Islet of Langerhans (tissue), 1 donor: ENCODE results near the gene LYL1.
"Not testable (repeated sequence)": the region's sequence is repeated elsewhere in the genome, so short reads cannot be mapped to it uniquely, and the experiment has no call there.

ENCODE experiments used
- FAIRE-seq: peaks from one replicate; lab custom pipeline; 2011; peaks lifted over from hg19 to GRCh38; lab: Jason Lieb, UNC

LYL1 gene

DNA sequence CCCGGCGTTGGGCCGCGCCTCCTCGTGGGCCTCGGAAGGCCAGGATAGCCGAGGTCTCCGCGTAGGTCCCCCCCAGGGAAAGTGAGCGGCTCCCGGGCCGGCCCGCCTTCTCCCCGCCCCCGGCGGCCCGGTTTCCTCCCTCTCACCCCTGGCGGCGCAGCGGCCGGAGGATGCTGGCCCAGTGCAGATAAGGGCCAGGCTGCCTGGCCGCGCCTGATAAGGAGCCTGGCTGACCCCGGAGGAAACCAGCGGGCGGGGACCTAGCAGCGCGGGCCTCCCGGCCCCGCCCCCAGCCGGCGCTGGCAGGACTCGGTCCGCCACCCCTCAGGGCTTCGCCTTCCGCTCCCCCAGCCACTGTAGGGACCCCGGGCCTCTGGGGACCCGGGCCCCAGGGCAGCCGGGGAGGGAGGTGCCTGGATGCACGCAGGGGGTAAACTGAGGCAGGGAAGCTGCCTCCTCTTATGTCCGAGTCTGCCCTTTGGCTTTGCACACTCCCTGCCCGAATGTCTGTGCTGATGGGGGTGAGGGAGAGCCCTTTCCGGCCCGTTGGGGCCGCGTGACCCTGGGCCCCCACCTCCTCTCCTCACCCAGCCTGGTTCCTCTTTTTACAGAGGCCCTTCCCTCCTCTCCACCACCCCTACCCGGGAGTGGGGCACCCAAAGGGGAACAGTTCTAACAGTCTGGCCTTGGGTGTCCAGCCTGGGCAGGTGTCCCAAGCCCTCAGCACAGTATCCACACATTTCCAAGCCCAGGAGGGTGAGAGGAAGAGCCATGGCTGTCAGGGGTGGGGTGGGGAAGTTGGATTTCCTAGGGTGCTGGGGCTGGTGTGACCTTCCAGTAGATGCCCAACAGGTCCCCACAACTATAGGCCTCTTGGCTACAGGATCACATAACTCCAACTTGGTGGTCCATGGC, at the start of gene LYL1:
Gene LYL1 (minus strand): TSS at position 193 of the 915 bp plus-strand sequence. CDS start 1,687 bp downstream, outside the sequence.
- no peak for FAIRE-seq

DNA sequence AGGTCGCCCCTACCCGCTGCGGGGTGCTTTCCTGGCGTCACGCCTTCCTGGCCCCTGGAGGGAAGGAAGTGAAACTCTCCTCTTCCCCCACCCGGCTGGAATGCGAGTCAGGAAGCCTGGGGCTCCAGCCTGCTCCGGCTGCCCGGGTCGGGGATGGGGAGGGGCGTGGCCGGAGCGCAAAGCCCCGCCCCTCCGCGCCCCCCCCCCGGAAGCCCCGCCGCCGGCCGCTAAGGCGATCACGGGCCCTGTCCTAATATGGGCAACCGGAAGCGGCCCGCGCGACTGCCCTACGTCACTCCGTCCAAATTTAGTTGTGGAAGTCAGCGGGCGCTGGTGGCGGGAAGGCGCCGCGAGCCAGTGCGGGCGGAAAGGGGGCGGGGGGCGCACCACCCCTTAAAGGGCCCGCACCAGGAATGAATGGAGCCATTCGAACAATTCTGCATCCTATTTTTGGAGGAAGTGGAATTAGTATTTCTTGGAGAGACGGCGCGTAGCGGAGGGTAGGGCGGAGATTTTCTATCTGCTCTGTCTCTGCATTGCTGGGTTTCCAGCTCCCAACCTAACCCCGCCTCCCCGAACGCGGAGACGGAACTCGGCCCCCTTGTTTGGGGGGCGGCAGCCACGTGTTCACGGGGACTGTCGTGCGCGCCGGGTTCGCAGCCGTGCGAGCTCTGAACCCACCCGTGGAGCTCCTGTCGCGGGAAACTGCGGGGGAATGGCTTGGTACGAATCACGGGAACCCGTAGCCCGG, 49.1 kb upstream of the LYL1 start:
- FAIRE-seq, result no peak

DNA sequence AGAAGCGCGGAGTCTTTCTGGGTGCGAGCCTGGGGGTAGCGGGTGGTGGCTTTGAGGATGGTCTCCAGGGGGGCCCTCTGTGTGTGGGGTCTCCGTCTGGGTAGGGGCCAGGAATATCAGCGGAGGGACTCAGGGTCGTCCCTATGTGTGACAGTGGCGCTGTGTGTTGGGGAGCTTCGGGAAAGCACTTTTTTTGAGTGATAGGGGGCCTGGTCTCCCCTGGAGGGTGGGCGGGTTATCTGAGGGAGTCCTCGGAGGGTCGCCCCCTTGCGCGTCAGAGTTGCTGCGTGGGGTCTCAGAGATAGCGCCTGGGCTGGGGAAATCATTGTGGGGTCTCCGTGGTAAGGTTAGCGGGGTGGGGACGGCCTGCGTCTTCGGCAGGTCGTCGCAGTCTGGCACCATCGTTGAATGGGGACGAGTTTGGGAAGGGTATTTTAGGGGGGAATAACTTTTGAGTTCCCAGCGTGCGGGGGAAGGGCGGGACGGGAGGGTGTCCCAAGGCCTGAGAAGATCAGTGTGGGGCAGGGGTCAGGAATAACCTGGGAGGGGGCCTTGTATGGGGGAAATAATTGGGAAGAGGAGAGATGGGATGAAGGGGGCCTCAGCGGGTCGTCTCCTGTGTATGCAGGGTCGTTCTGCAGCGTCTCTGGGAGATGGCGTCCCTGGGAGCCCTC, 48.4 kb upstream of the LYL1 start:
- no peak for FAIRE-seq

DNA sequence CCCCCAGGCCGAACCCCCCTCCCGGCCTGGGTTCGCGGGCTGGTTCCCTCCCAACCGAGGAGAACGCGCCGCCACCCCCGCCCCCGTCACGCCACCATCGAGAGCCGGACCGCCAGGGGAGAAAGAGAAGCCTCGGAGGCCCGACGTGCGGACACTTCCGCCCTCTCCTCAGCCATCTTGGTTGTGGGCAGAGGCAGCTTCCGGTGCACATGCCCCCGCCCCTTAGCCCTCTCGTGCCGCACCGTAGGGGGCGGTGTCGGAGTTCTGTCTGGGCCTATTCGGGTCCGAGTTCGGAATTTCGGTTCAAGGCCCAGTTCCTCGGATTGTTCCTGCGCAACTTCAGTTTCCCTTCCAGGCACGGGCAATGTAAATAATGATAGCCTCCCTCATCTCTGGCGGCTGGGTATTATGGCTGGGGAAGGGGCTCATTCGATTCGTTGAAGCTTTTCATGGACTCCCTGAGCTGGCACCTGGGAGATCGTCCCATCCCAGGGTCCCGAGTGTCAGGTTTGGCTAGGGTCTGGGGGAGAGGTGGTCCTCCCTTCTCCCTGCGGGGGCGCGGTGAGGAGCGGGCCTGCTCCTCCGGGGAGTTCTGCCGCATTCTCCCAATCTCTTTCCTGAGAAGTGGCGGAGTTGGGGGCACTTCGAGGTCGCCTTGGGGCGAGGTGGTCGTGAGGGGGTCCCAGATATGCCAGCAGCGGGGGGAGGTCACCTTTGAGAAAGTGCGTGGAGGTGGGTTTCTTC, 47.7 kb upstream of the LYL1 start, which contains the start of the genes IER2 and STX10:
Gene IER2 (plus strand): TSS at position 225 of the 744 bp plus-strand sequence. CDS start 2,776 bp downstream, outside the sequence.
Gene STX10 (minus strand): TSS at position 189 of the 744 bp plus-strand sequence. CDS start 202 bp downstream, outside the sequence.
- no peak for FAIRE-seq

DNA sequence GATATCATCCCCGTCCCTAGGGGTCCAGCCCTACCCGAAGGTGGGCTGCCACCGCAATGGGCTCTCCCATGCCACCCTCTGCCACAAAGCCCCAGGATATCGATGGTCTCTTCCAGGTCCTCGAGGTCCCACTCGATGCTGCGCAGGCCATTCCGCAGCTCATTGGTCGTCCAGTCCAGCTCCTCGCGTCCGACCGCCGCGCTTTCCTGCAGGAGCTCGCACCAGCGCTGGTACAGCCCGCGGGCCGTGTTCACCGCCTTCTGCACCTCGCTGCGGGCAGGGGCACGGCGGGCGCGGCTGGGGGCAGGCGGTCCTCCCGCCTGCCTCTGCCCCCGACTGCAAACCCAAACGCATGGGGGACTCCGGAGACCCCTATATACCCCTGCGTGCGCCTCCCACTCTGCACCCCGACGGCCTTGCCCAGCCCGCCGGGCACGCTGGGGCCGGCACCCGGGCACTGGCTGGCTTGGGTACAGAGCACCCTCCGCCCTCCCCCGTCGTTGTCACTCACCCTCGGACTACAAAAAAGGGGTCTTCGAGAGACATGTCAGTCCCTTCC, 47.0 kb upstream of the LYL1 start:
- no peak for FAIRE-seq

DNA sequence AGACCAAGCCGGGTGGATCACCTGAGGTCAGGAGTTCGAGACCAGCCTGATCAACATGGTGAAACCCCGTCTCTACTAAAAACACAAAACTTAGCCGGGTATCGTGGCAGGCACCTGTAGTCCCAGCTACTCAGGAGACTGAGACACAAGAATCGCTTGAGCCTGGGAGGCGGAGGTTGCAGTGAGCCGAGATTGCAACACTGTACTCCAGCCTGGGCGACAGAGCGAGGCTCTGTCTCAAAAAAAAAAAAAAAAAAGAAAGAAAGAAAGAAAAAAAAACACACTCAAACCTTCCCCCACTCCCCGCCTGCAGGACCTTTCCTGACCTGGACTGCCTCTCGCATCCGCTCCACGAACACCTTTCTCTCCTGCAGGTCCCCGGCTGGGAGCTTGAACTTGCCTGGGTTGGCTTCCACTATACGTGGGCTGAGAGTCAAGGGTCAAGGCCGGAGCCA, 46.5 kb upstream of the LYL1 start:
- FAIRE-seq, result not testable (repeated sequence)

DNA sequence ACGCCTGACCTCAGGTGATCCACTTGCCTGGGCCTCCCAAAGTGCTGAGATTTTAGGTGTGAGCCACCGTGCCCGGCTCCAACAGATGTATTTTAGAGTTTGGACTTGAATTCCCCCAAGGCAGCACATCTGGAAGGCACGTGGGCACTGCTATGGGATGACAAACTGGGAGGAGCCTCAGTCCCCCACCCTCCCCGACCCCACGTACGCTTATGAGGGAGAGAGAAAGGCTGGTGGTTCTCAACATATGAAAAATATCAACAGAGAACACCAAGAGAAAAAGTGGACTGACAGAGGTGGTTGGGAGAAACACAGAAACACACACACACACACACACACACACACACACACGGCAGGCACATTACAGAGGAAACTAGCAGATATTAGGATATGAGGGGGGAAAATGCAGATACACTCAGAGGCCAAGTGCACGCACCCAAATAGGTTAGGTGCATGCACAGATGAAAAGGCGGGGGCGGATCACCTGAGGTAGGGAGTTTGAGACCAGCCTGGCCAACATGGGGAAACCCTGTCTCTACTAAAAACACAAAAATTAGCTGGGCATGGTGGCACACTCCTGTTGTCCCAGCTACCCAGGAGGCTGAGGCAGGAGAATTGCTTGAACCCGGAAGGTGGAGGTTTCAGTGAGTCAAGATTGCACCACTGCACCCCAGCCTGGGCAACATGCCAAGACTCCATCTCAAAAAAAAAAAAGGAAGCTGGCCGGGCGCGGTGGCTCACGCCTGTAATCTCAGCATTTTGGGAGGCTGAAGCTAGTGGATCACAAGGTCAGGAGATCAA, 44.3 kb upstream of the LYL1 start:
- FAIRE-seq, result no peak

DNA sequence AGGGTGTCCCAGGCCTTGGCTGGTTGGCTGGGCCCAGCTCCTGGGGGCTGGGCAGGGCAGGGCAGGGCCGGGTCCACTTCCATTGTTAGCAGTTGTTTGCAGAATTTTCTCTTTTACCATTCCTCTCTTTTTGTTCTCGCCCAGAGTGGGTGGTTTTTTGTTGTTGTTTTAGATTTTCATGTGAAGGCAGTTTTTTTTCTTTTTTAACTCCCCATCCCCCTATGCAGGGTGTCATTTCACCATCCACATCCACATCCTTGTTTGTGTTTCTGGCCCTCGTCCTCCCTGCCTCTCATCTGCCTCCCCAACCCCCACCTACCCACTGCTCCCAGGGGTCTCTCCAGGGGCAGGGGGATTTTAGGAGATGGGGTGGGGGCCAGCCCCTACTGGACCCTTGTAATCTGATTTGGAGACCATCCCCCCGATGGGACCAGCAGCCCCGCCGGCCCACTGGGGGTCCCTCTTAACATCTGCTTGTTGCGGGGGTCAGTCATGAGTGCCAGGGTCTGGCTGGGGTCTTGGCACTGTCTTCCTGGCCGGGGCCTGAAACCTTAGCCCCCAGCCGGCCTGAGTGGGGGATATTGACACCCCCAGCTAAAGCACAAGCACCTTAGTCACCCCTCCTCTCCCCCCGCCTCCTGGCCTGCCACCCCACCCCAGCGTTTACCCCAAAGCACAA, 37.1 kb upstream of the LYL1 start:
- FAIRE-seq, result no peak

DNA sequence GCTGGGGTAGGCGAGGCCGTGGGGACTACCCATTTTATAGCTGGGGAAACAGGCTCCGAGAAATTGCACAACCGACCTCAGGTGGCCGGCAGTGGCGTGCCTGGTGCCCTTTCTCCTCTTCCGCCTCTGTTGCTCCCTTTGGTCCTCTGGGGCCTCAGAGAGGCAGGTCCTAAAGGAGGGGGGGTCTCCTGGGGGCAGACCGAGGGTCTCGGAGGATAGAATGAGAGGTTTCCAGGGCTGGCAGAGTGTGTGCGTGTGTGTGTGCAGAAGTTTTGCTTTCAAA, 36.2 kb upstream of the LYL1 start:
- FAIRE-seq, result no peak

DNA sequence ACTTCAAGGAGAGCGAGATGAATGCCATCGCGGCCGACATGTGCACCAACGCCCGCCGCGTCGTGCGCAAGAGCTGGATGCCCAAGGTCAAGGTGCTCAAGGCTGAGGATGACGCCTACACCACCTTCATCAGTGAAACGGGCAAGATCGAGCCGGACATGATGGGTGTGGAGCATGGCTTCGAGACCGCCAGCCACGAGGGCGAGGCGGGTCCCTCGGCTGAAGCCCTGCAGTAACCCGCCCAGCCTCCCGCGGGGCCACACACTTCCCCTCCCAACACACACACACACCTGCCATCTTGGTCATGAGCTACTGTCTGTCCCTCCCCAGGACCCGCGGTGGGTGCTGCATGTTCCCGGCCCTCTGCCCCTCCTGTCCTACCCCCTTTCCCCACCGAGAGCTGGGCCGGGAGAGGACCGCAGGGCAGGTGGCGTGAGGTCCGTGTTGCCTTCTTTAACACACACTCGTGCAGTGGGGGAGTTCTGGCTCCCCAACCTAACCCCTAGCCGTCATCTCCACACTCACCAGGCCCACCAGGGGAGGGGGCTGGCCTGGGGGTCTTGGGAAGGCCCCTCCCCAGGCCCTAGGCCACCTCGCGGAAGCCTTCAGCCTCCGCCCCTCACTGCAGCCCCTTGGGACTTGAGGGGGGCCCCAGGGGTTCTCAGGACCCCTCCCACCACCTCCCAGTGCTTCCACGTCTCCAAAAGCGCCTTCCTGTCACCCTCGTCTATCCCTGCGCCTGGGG, 35.7 kb upstream of the LYL1 start:
- FAIRE-seq, result no peak

DNA sequence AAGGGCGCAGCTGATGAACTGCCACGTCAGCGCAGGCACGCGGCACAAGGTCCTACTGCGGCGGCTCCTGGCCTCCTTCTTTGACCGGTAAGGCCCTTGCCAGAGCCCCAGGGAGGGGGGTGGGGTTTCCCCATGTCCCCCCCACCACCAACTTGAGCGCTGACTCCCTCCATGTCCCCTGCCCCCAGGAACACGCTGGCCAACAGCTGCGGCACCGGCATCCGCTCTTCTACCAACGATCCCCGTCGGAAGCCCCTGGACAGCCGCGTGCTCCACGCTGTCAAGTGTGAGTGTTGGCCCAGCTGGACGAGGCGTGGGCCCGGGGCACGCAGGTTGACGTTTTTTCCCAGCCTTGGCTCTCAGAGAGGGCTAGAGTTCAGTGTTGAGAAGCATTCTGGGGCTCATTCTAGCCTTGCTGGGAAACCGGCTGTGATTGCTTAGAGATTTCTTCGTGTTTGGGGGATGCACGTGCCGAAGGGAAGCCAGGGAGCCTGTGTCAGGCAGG, 34.7 kb upstream of the LYL1 start:
- FAIRE-seq, result no peak

DNA sequence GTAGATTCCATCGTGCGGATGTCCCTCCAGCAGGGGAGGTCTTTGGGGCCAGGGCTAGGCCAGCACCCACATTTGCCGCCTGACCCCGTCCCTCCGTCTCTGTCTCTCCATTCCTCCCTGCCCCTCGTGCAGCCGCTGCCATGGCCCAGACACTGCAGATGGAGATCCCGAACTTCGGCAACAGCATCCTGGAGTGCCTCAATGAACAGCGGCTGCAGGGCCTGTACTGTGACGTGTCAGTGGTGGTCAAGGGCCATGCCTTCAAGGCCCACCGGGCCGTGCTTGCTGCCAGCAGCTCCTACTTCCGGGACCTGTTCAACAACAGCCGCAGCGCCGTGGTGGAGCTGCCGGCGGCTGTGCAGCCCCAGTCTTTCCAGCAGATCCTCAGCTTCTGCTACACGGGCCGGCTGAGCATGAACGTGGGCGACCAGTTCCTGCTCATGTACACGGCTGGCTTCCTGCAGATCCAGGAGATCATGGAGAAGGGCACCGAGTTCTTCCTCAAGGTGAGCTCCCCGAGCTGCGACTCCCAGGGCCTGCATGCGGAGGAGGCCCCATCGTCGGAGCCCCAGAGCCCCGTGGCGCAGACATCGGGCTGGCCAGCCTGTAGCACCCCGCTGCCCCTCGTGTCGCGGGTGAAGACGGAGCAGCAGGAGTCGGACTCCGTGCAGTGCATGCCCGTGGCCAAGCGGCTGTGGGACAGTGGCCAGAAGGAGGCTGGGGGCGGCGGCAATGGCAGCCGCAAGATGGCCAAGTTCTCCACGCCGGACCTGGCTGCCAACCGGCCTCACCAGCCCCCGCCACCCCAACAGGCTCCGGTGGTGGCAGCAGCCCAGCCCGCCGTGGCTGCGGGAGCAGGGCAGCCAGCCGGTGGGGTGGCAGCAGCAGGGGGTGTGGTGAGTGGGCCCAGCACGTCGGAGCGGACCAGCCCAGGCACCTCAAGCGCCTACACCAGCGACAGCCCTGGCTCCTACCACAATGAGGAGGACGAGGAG, 32.7 kb upstream of the LYL1 start:
- no peak for FAIRE-seq

DNA sequence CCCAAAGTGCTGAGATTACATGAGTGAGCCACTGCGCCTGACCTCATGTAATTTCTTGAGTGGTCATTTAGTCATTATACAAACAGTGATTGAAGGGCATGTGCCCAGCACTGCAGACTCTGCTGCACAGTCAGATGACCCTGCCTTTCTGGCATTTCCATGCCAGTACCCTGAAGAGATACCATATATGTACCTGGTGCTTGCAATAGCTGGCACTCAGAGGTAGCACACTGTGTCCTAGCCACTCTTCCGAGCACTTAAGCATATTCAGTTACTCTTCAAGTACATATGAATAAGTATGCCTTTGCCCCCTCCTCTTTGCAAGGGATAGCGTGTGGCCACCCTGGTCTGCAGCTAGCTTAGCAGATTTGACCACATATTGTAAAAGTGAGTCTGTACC, 32.0 kb upstream of the LYL1 start:
- FAIRE-seq, result no peak

DNA sequence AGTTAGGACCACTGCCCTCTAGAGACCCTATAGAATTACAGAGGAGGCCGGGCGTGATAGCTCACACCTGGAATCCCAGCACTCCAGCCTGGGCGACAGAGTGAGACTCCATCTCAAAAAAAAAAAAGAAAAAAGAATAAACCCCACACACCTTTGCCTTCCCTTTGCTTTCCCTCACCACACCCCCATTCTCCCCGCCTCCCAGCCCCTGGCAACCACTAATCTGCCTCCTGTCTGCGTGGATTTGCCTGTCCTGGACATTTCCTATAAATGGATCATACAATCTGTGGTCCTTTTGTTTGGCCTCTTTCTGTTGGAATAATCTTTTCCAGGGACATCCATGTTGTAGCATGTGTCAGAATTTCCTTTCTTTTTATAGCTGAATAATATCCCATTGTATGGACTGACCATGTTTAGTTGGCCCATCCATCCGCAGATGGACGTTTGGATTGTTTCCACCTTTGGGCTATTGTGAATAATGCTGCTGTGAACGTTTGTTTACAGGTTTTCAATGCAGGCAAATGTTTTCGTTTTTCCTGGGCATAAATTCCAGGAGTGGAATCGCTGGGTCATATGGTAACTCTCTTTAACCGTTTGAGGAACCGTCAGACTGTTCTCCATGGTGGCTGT, 30.7 kb upstream of the LYL1 start:
- no peak for FAIRE-seq

DNA sequence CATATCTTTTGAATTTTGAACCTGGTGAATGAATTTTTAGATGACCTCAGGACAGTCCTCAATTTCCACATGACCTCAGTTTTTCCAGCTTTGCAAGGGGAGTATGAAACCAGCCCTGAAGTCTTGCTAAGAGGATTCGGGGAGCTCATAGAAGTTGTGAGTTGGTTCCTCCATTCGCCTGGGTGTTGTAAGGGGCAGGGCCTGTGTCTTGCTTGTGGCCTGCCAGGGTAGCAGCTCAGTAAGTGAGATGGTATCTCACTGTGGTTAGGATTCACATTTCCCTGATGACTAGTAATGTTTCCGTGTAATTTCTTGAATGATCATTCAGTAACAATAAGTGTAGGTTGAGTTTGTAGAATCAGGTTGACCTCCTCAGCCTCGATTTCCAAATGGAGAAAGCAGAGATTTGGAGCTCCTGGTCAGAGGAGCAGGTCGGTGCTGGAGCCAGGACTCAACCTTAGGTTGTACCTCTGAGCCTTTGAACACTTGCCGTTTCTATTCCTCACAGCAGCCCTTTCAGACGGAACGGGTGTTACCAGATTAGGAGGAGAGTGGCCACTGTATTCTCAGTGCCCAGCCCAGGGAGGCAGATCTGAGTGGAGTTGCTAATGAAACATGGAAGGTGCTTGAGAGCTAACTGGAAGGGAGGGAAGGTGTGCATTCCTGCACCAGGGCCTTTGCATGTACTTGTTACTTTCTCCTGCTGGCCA, 30.0 kb upstream of the LYL1 start:
- no peak for FAIRE-seq

DNA sequence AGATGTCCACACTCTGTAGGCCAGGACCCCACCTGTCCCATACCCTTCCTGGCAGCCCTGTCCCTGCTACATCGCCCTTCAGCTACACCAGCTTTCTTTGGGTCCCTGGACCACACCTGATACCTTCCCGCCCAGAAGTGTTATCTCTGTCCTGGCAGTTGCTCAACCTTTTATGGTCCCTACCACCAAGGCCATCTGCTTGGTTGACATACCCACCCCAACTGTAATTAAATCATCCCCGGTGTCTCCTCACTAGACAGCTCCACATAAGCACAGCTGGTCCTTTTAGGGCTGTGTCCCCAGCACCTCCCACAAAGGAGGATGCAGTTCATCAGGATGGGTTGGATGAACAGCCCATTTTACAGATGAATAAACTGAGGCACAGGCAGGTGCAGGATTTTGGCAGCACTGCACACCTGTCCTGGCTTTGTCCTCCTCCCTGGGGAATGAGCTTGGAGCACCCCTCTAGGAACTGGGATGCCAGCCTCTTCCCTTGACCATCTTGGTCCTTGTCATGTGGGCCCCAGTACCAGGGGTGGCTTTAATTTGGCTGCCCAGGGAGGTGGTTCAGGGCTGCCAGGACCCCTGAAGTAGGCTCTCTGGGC, 28.3 kb upstream of the LYL1 start:
- FAIRE-seq, result no peak
